ENCODE measurements around the gene SPATS2L. TPM values are rescaled to one million over a fixed set of nuclear protein-coding genes. Genes with fewer than 3 reads are reported as not detected.

The SPATS2L gene
- total RNA-seq, 1 experiment from 2014 or later: not detected

DNA sequence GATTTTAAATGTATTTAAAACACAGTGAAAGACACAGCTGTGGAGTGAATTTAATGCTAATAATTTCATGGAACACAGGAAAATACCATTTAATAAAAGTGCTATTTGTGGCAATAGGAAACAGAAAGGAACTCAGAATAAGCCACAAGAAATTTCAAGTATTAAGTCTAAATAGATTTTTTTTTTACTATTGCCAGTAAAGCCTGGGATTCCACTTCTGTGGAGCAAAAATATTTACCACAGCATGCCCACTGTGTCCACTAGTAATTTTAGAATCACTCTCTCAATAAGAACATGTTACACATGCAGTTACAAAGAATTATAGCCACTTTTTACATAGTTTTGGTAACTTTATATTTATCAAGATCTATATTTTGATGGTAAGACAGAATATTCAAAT is 186.2 kb downstream of the SPATS2L start:
- Histone ChIP-seq H3K9me2 (replicated peaks; ENCODE audit: insufficient read depth, low read length) (no peaks in the 10 kb centered on the region), H3K4me3 (ENCODE audit: low read length) (no peak overlapping the region), H2AFZ (ENCODE audit: low read length) (no peak overlapping the region), H3K4me2 (ENCODE audit: low read depth, low read length, poor library complexity, severe bottlenecking) (no peak overlapping the region), H3K4me1 (ENCODE audit: low read length) (no peaks in the 10 kb centered on the region), H3K79me2 (ENCODE audit: low read length) (no peaks in the 10 kb centered on the region), H3K27me3 (ENCODE audit: low read length) (no peaks in the 10 kb centered on the region), H3K27ac (ENCODE audit: low read length) (no peak overlapping the region), H4K20me1 (ENCODE audit: insufficient read depth, low read depth, low read length) (no peaks in the 10 kb centered on the region), H3K36me3 (ENCODE audit: insufficient read depth, low read length) (peaks cover 32% of the 10 kb centered on the region), H3K9me3 (ENCODE audit: low read length) (no peaks in the 10 kb centered on the region), H3K9ac (ENCODE audit: low read length) (no peak overlapping the region)
- no peak for DNase-seq

DNA sequence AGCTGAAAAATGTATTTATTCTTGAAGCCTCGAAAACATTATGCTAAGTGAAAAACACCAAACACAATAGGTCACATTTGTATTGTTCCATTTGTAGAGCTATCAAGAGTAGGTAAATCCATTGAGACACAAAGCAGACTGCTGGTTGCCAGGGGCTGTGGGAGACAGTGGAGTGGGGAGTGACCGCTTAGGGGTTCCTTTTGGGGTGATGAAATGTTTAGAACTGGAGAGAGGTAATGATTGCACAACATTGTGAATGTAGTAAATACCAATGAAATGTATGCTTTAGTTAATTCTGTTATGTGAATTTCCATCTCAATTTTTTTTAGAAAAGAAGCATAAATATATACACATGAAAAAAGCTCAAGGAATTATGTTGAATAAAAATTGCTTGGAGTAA is 187.6 kb downstream of the SPATS2L start:
- Histone ChIP-seq H3K4me3 (ENCODE audit: low read length) (no peak overlapping the region), H3K9me2 (replicated peaks; ENCODE audit: insufficient read depth, low read length) (no peaks in the 10 kb centered on the region), H3K4me2 (ENCODE audit: low read depth, low read length, poor library complexity, severe bottlenecking) (no peak overlapping the region), H3K27me3 (ENCODE audit: low read length) (no peaks in the 10 kb centered on the region), H3K9me3 (ENCODE audit: low read length) (no peaks in the 10 kb centered on the region), H3K79me2 (ENCODE audit: low read length) (no peaks in the 10 kb centered on the region), H3K4me1 (ENCODE audit: low read length) (no peaks in the 10 kb centered on the region), H4K20me1 (ENCODE audit: insufficient read depth, low read depth, low read length) (no peaks in the 10 kb centered on the region), H3K27ac (ENCODE audit: low read length) (no peak overlapping the region), H3K36me3 (ENCODE audit: insufficient read depth, low read length) (peaks cover 40% of the 10 kb centered on the region), H3K9ac (ENCODE audit: low read length) (no peak overlapping the region), H2AFZ (ENCODE audit: low read length) (no peak overlapping the region)
- DNase-seq: no peak

DNA sequence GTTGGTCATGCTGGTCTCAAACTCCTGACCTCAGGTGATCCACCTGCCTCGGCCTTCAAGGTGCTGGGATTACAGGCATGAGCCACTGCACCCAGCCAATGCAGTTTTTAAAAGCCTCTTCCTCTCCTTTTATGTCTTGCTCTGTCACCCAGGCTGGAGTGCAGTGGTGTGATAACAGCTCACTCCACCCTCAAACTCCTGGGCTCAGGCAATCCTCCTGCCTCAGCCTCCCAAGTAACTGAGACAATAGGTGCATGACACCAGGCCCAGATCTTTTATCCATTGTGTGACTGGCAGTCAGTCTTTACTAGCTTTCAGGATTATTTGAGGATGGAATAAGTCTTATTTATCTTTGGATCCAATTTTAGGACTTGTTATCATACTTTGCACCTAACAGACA is 190.2 kb downstream of the SPATS2L start:
- Histone ChIP-seq H3K36me3 (ENCODE audit: insufficient read depth, low read length) (peaks cover 34% of the 10 kb centered on the region), H4K20me1 (ENCODE audit: insufficient read depth, low read depth, low read length) (no peaks in the 10 kb centered on the region), H3K9me3 (ENCODE audit: low read length) (no peaks in the 10 kb centered on the region)

DNA sequence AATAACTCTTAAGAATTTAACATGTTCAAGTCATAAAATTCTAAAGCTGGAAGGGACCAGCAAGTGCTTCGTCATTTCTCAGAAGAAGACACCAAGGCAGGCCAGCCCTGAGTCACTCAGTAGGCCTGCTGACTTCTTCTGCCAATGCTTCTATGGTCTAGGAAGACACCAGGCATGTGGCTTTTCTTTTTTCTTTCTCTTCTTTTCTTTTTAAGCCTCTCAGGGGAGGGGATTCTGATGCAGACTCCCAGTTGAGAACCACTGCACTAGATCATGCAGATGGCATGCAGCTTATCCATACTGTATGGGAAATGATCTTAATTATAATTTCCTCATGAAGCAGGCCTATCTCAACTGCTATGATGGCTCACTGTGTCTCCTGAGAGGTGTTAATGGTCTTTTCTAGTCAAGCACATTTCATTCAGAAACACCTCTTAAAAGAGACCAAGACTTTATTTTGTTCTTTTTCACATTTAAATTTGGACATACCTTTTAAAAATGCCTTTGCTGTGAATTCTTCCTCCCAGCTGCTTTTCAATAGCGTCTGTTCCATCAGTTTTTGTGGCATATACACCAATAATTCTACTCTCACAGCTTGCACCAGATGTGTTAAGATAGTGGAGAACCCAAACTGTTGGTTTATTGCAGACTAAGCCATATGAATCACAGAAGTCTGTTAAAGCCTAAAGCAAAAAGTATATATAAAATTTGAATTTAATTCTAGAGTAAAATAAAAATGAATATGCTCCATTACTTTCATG is 192.1 kb downstream of the SPATS2L start:
- Histone ChIP-seq H3K9ac (ENCODE audit: low read length) (no peak overlapping the region), H3K27me3 (ENCODE audit: low read length) (no peaks in the 10 kb centered on the region), H3K4me1 (ENCODE audit: low read length) (no peaks in the 10 kb centered on the region), H3K4me3 (ENCODE audit: low read length) (no peak overlapping the region), H4K20me1 (ENCODE audit: insufficient read depth, low read depth, low read length) (no peaks in the 10 kb centered on the region), H3K4me2 (ENCODE audit: low read depth, low read length, poor library complexity, severe bottlenecking) (no peak overlapping the region), H3K9me2 (replicated peaks; ENCODE audit: insufficient read depth, low read length) (no peaks in the 10 kb centered on the region), H3K79me2 (ENCODE audit: low read length) (peaks cover 4% of the 10 kb centered on the region), H3K27ac (ENCODE audit: low read length) (no peak overlapping the region), H3K36me3 (ENCODE audit: insufficient read depth, low read length) (peaks cover 32% of the 10 kb centered on the region), H2AFZ (ENCODE audit: low read length) (no peak overlapping the region), H3K9me3 (ENCODE audit: low read length) (peaks cover 4% of the 10 kb centered on the region; the same call in 1 of the 2 replicates)
- no peak for DNase-seq

More for the DNA sequence above, 190.2 kb downstream of the SPATS2L start:
- no peak for DNase-seq
- H3K4me2 ChIP-seq (ENCODE audit: low read depth, low read length, poor library complexity, severe bottlenecking): no peak overlapping the region
- H3K4me3 ChIP-seq (ENCODE audit: low read length): no peak overlapping the region
- H3K27ac ChIP-seq (ENCODE audit: low read length): no peak overlapping the region
- no peaks in the 10 kb centered on the region for H3K4me1 ChIP-seq (ENCODE audit: low read length)
- H3K9ac ChIP-seq (ENCODE audit: low read length): no peak overlapping the region
- no peaks in the 10 kb centered on the region for H3K9me2 ChIP-seq (replicated peaks; ENCODE audit: insufficient read depth, low read length)
- no peaks in the 10 kb centered on the region for H3K79me2 ChIP-seq (ENCODE audit: low read length)
- H2AFZ ChIP-seq (ENCODE audit: low read length): no peak overlapping the region
- no peaks in the 10 kb centered on the region for H3K27me3 ChIP-seq (ENCODE audit: low read length)

DNA sequence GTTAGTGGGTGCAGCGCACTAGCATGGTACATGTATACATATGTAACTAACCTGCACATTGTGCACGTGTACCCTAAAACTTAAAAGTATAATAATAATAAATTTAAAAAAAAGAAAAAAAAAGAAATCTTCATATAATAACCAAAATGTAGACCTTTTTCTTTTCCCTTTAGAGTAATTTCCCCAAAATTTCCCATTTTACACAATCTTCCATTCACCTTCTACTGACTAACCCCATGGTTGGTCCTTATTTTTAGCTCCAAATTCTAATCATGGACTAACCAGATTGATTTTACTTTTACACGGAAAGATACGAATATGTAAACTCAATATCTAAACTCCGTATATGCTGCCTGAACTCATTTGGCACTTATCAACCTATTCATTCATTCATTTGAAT is 195.7 kb downstream of the SPATS2L start:
- H3K4me3 ChIP-seq (ENCODE audit: low read length): no peak overlapping the region
- no peaks in the 10 kb centered on the region for H4K20me1 ChIP-seq (ENCODE audit: insufficient read depth, low read depth, low read length)
- H3K9me2 ChIP-seq (replicated peaks; ENCODE audit: insufficient read depth, low read length): no peaks in the 10 kb centered on the region
- H2AFZ ChIP-seq (ENCODE audit: low read length): no peak overlapping the region
- H3K27ac ChIP-seq (ENCODE audit: low read length): no peak overlapping the region
- H3K9ac ChIP-seq (ENCODE audit: low read length): no peak overlapping the region
- H3K9me3 ChIP-seq (ENCODE audit: low read length): peaks cover 4% of the 10 kb centered on the region; the same call in 1 of the 2 replicates
- peaks cover 11% of the 10 kb centered on the region for H3K79me2 ChIP-seq (ENCODE audit: low read length)
- no peaks in the 10 kb centered on the region for H3K27me3 ChIP-seq (ENCODE audit: low read length)
- H3K4me2 ChIP-seq (ENCODE audit: low read depth, low read length, poor library complexity, severe bottlenecking): no peak overlapping the region
- H3K4me1 ChIP-seq (ENCODE audit: low read length): no peaks in the 10 kb centered on the region
- peaks cover 32% of the 10 kb centered on the region for H3K36me3 ChIP-seq (ENCODE audit: insufficient read depth, low read length)
- no peak for DNase-seq

DNA sequence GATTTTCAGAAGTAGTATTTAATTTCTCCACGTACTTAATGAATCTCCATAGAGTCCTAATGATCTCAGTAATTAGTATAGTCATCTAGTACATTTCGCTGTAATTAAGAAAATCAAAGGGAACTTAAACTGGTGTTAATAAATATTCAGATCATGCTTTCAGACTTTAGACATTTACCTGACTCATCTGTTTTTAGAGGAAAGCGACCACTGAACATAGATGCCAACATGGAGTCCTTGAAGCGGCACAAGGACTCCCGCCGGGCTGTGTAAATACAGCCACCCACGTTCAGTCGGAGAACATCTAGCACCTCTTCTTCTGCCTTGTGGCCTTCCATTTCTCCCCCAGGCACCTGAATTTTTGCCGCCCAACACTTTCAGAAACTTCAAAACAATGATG is 200.2 kb downstream of the SPATS2L start:
- H4K20me1 ChIP-seq (ENCODE audit: insufficient read depth, low read depth, low read length): no peaks in the 10 kb centered on the region
- no peak for DNase-seq
- peaks cover 16% of the 10 kb centered on the region for H3K4me1 ChIP-seq (ENCODE audit: low read length)
- no peak overlapping the region for H3K27ac ChIP-seq (ENCODE audit: low read length)
- peaks cover 4% of the 10 kb centered on the region; the same call in 1 of the 2 replicates for H3K9me3 ChIP-seq (ENCODE audit: low read length)
- H3K79me2 ChIP-seq (ENCODE audit: low read length): peaks cover 26% of the 10 kb centered on the region
- H3K27me3 ChIP-seq (ENCODE audit: low read length): no peaks in the 10 kb centered on the region
- no peaks in the 10 kb centered on the region; the same call in 1 of the 2 replicates for H3K9me2 ChIP-seq (replicated peaks; ENCODE audit: insufficient read depth, low read length)
- no peak overlapping the region for H2AFZ ChIP-seq (ENCODE audit: low read length)
- no peak overlapping the region for H3K9ac ChIP-seq (ENCODE audit: low read length)
- H3K4me2 ChIP-seq (ENCODE audit: low read depth, low read length, poor library complexity, severe bottlenecking): no peak overlapping the region
- peaks cover 23% of the 10 kb centered on the region for H3K36me3 ChIP-seq (ENCODE audit: insufficient read depth, low read length)
- H3K4me3 ChIP-seq (ENCODE audit: low read length): no peak overlapping the region

DNA sequence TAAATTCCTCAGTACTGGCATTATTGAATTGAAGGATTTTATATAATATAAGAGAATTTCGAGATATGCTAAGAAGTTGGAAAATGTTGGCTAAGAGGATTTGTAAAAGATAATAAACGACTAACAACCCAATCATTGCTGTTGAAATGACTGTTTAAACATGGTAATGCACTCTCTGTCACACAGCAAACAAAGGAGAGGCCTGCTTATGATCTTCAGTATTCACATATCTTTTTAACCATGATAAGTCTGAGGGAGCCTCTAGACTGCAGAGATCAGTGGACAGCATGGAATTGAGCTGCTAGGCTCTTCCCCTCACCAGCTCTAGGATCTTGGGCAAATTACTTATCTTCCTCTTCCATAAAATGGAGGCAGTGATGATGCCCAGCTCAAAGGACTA is 200.7 kb downstream of the SPATS2L start:
- Histone ChIP-seq H3K27me3 (ENCODE audit: low read length) (no peaks in the 10 kb centered on the region), H3K27ac (ENCODE audit: low read length) (no peak overlapping the region), H3K79me2 (ENCODE audit: low read length) (peaks cover 26% of the 10 kb centered on the region), H3K9me3 (ENCODE audit: low read length) (peaks cover 4% of the 10 kb centered on the region; the same call in 1 of the 2 replicates), H3K4me1 (ENCODE audit: low read length) (peaks cover 16% of the 10 kb centered on the region), H3K9me2 (replicated peaks; ENCODE audit: insufficient read depth, low read length) (no peaks in the 10 kb centered on the region; the same call in 1 of the 2 replicates), H3K4me3 (ENCODE audit: low read length) (no peak overlapping the region), H4K20me1 (ENCODE audit: insufficient read depth, low read depth, low read length) (no peaks in the 10 kb centered on the region), H3K4me2 (ENCODE audit: low read depth, low read length, poor library complexity, severe bottlenecking) (no peak overlapping the region), H3K36me3 (ENCODE audit: insufficient read depth, low read length) (peaks cover 23% of the 10 kb centered on the region), H3K9ac (ENCODE audit: low read length) (no peak overlapping the region), H2AFZ (ENCODE audit: low read length) (no peak overlapping the region)
- DNase-seq: no peak

DNA sequence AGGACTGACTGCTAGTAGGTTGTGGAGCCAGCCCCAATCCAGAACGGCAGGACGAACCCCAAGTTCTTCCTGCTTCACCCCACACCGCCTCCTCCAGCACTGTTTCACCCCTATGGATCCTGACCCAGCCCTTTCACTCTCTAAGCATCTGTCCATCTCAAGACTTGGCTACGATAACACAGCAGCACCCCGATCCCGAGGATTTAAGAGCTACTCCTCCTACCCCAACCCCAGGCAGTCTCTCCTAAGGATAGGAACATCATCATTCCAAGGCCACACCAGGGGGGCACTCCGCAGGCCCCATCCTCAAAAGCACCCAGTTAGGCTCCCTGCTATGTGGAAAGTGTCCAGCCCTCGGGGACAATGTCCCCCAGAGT is 202.7 kb downstream of the SPATS2L start:
- Histone ChIP-seq H4K20me1 (ENCODE audit: insufficient read depth, low read depth, low read length) (no peaks in the 10 kb centered on the region), H3K9me3 (ENCODE audit: low read length) (no peaks in the 10 kb centered on the region), H2AFZ (ENCODE audit: low read length) (peak overlapping the region; percentile 8; the same call in 1 of the 2 replicates)

More for the DNA sequence above, 202.7 kb downstream of the SPATS2L start:
- Histone ChIP-seq H3K27ac (ENCODE audit: low read length) (peak overlapping the region; percentile 65), H3K27me3 (ENCODE audit: low read length) (no peaks in the 10 kb centered on the region), H3K4me1 (ENCODE audit: low read length) (peaks cover 16% of the 10 kb centered on the region), H3K4me2 (ENCODE audit: low read depth, low read length, poor library complexity, severe bottlenecking) (peak overlapping the region; percentile 76), H3K79me2 (ENCODE audit: low read length) (peaks cover 22% of the 10 kb centered on the region), H3K36me3 (ENCODE audit: insufficient read depth, low read length) (peaks cover 12% of the 10 kb centered on the region; the same call in 1 of the 2 replicates), H3K4me3 (ENCODE audit: low read length) (peak overlapping the region; percentile 77), H3K9me2 (replicated peaks; ENCODE audit: insufficient read depth, low read length) (no peaks in the 10 kb centered on the region; the same call in 1 of the 2 replicates), H3K9ac (ENCODE audit: low read length) (peak overlapping the region; percentile 84)
- DNase-seq: peak; percentile 46
